ENCODE data around the gene P2RX6.
"Not testable (repeated sequence)": the region's sequence is repeated elsewhere in the genome, so short reads cannot be mapped to it uniquely, and the experiment has no call there.

P2RX6 gene

GRCh38 chr22:21034989-21035388 lies 20.0 kb downstream of the P2RX6 start:
- no peak for DNase-seq

GRCh38 chr22:21038405-21038804 lies 23.4 kb downstream of the P2RX6 start:
- no peak for DNase-seq

- DNase-seq: not testable (repeated sequence)
Measured at GRCh38 chr22:21039158-21039557, 24.2 kb downstream of the P2RX6 start.

GRCh38 chr22:21041937-21042336 lies 27.0 kb downstream of the P2RX6 start:
- no peak for DNase-seq

GRCh38 chr22:21042978-21043859 lies 28.3 kb downstream of the P2RX6 start:
- no peak for DNase-seq

GRCh38 chr22:21043860-21044535 lies 29.0 kb downstream of the P2RX6 start:
- no peak for DNase-seq

- DNase-seq: no peak
Measured at GRCh38 chr22:21044931-21045584, 30.1 kb downstream of the P2RX6 start.

- peak; percentile 89 for DNase-seq
Measured at GRCh38 chr22:21045585-21046294, 30.8 kb downstream of the P2RX6 start, which contains the start of gene LRRC74B. Gene LRRC74B, plus strand, starts transcription at chr22:21045946. Its CDS starts 41 bp downstream, at chr22:21045987.

GRCh38 chr22:21047035-21047661 lies 32.2 kb downstream of the P2RX6 start:
- DNase-seq: no peak

GRCh38 chr22:21047730-21048129 lies 32.8 kb downstream of the P2RX6 start:
- DNase-seq: no peak

- not testable (repeated sequence) for DNase-seq
Measured at GRCh38 chr22:21048448-21048847, 33.5 kb downstream of the P2RX6 start.

GRCh38 chr22:21048965-21049364 lies 34.0 kb downstream of the P2RX6 start:
- DNase-seq: not testable (repeated sequence)

- DNase-seq: no peak
Measured at GRCh38 chr22:21051145-21051830, 36.3 kb downstream of the P2RX6 start.

- no peak for DNase-seq
Measured at GRCh38 chr22:21051831-21052400, 37.0 kb downstream of the P2RX6 start.

- no peak for DNase-seq
Measured at GRCh38 chr22:21052715-21053459, 37.9 kb downstream of the P2RX6 start.

GRCh38 chr22:21054046-21054713 lies 39.2 kb downstream of the P2RX6 start:
- no peak for DNase-seq

- no peak for DNase-seq
Measured at GRCh38 chr22:21054714-21055563, 40.0 kb downstream of the P2RX6 start.

- DNase-seq: no peak
Measured at GRCh38 chr22:21055564-21055834, 40.5 kb downstream of the P2RX6 start.

- DNase-seq: no peak
Measured at GRCh38 chr22:21055880-21056319, 40.9 kb downstream of the P2RX6 start.
